Adipocyte (in vitro differentiated cells): Measurements from ENCODE around the gene REM1.
A peak's percentile ranks its signal among the peaks of the same experiment; 100 is the strongest.
"Not testable (repeated sequence)": the region's sequence is repeated elsewhere in the genome, so short reads cannot be mapped to it uniquely, and the experiment has no call there.

ENCODE experiments used
- DNase-seq: peaks from one replicate; pipeline ENCODE4 v3.0.0-alpha.2; 2015; ENCODE audit warnings: low read depth
- H3K27me3 ChIP-seq: replicated peaks from 2 replicates; pipeline ENCODE4 v1.7.0; 2013; ENCODE audit warnings: mild to moderate bottlenecking, low read length, moderate library complexity; ENCODE audit not compliant: control insufficient read depth, insufficient read depth
- H3K36me3 ChIP-seq: 2 replicates; pipeline ENCODE4 v1.7.0; 2013; ENCODE audit warnings: low read length, mild to moderate bottlenecking, moderate library complexity; ENCODE audit not compliant: control insufficient read depth, insufficient read depth, severe bottlenecking
- H3K4me1 ChIP-seq: 2 replicates; pipeline ENCODE4 v1.7.0; 2013; ENCODE audit warnings: mild to moderate bottlenecking, low read length, moderate library complexity; ENCODE audit not compliant: control insufficient read depth, insufficient read depth
- H3K4me3 ChIP-seq: 2 replicates; pipeline ENCODE4 v1.7.0; 2013; ENCODE audit warnings: mild to moderate bottlenecking, low read length, moderate library complexity
- H3K9ac ChIP-seq: 2 replicates; pipeline ENCODE4 v1.7.0; 2013; ENCODE audit warnings: mild to moderate bottlenecking, low read length, moderate library complexity
- H3K9me3 ChIP-seq: 2 replicates; pipeline ENCODE4 v1.7.0; 2013; ENCODE audit warnings: mild to moderate bottlenecking, low read length, moderate library complexity; ENCODE audit not compliant: control insufficient read depth

REM1 gene

DNA sequence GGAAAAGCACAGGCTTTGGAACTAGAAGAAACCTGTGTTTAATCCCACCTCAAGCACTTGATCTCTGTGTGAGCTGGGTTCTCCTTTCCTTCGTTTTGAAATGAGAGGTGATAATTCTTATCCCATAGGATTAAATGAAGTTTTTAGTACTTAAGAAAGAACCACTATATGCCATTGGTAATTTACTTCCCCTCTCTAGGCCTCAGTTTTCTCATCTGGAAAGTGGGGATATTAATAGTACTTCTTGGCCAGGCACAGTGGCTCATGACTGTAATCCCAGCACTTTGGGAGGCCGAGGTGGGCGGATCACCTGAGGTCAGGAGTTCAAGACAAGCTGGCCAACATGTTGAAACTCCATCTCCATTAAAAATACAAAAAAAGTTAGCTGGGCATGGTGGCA is 14.1 kb downstream of the REM1 start:
- Histone ChIP-seq H3K9me3 (no peaks in the 10 kb centered on the region), H3K27me3 (no peaks in the 10 kb centered on the region), H3K9ac (no peak overlapping the region), H3K4me3 (no peak overlapping the region), H3K36me3 (no peaks in the 10 kb centered on the region), H3K4me1 (no peaks in the 10 kb centered on the region)
- no peak for DNase-seq

DNA sequence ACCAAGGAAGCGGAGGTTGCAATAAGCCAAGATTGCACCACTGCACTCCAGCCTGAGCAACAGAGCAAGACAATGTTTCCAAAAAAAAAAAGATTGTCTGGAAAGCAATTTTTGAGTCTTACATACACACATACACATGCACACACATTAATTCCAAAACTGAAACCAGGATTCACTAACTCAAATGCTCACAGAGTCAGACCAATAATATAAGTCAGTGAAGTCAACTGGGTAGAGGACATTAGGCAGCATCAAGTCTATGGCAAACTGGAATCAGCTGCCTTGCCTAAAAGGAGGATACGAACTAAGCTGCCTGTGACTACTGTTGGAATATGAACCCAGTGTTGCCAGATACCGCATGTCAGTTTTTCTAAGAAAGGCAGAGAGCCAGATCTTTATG is 15.7 kb downstream of the REM1 start:
- Histone ChIP-seq H3K4me1 (peaks cover 2% of the 10 kb centered on the region), H3K36me3 (no peaks in the 10 kb centered on the region), H3K9me3 (no peaks in the 10 kb centered on the region), H3K27me3 (no peaks in the 10 kb centered on the region), H3K9ac (no peak overlapping the region), H3K4me3 (no peak overlapping the region)
- DNase-seq: no peak

GRCh38 chr20:31494131-31494530 is 19.0 kb downstream of the REM1 start:
- no peaks in the 10 kb centered on the region for H3K36me3 ChIP-seq
- H3K4me3 ChIP-seq: no peak overlapping the region
- no peak overlapping the region for H3K9ac ChIP-seq
- DNase-seq: no peak
- H3K4me1 ChIP-seq: peaks cover 30% of the 10 kb centered on the region
- no peaks in the 10 kb centered on the region for H3K9me3 ChIP-seq
- H3K27me3 ChIP-seq: no peaks in the 10 kb centered on the region

GRCh38 chr20:31496761-31497295 is 21.7 kb downstream of the REM1 start:
- Histone ChIP-seq H3K4me3 (peak overlapping the region; percentile 12), H3K9ac (peak overlapping the region; percentile 34), H3K4me1 (peaks cover 30% of the 10 kb centered on the region), H3K36me3 (no peaks in the 10 kb centered on the region), H3K9me3 (no peaks in the 10 kb centered on the region), H3K27me3 (no peaks in the 10 kb centered on the region)
- DNase-seq: no peak

DNA sequence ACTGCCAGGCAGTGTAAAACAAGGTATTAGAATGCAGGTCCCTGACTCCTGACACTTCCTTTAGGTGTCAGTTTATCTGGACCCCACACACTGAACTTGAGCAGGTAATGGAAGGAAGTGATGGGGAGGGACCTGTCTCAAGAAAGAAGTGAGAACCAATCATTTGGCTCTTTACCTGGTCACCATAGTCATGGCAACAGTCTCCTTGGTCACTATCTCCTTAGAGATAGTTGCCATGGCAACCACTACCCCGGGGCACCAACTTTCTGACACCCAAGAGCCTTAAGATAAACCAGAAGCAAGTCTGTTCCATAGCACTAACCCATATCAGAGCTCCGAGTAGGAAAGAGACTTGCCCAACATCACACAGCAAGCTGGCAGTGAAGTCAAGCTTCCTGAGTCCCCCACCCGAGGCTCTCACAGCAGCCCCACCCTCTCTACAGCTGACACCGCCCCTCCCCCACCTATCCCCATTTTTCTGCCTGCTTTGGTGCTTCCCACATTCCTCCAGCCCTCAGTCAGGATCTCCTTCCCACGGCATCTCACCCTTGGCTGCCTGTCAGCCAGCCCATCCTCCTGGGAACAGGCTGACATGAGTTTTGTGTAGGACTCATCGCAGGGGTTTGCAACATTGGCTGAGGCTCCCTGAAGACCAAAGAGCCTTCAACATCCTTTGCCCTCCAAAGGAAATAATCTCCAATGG is 22.9 kb downstream of the REM1 start:
- no peak overlapping the region for H3K4me3 ChIP-seq
- H3K9ac ChIP-seq: no peak overlapping the region
- no peak for DNase-seq
- no peaks in the 10 kb centered on the region for H3K9me3 ChIP-seq
- peaks cover 30% of the 10 kb centered on the region for H3K4me1 ChIP-seq
- no peaks in the 10 kb centered on the region for H3K27me3 ChIP-seq
- no peaks in the 10 kb centered on the region for H3K36me3 ChIP-seq

DNA sequence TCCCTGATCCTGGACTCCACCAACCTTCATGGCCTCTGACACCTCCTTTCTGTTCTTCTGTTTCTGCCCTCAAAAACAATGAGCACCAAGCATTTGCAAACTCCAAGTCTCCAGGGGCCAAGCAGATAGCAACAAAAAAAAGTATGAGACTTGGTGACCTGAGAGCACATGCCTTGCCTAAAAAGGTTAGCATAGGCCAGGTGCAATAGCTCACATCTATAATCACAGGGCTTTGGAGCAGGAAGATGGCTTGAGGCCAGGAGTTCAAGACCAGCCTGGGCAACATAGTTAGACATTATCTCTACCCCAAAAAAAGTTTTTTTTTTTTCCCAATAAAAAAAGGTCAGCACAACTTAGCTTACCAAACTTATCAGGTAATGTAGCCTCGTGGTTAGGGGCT is 25.4 kb downstream of the REM1 start:
- Histone ChIP-seq H3K9me3 (no peaks in the 10 kb centered on the region), H3K36me3 (no peaks in the 10 kb centered on the region), H3K4me1 (peaks cover 30% of the 10 kb centered on the region), H3K9ac (no peak overlapping the region), H3K27me3 (no peaks in the 10 kb centered on the region), H3K4me3 (no peak overlapping the region)
- DNase-seq: no peak

DNA sequence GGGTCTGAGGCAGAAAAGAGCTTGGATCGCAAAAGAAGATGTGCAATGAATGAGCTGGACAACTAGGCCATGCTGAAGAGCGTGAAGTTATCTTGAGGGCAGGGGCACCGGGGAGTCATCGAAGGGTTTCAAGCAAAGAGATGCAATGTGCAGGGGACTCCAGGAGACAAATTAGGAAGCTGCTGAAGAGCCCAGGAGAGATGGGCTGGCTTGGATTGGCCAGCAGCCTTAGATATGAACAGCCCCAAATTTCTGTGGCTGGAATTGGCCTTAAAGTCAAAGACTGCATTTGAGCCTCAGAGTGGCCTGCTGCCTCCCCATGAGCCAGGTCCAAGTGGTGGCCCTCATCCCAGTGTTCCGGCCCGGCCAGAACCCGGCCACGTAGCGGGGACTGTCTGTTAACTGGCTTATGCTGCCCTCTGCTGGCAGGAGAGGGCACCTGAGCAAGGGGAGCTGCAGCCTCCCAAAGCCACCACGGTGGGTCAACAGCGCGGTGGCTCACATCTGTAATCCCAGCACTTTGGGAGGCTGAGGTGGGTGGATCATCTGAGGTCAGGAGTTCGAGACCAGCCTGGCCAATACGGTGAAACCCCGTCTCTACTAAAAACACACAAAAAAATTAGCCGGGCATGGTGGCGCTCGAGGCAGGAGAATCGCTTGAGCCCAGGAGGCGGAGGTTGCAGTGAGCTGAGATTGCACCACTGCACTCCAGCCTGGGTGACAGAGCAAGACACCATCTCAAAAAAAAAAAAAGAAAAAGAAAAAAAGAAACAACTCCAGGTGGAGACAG is 28.0 kb downstream of the REM1 start:
- H3K9ac ChIP-seq, H3K36me3 ChIP-seq, H3K4me3 ChIP-seq, H3K9me3 ChIP-seq, H3K4me1 ChIP-seq, H3K27me3 ChIP-seq: not testable (repeated sequence)
- peak; percentile 93 for DNase-seq

- no peak for DNase-seq
- no peaks in the 10 kb centered on the region for H3K36me3 ChIP-seq
- no peak overlapping the region for H3K4me3 ChIP-seq
- no peaks in the 10 kb centered on the region for H3K4me1 ChIP-seq
- H3K9ac ChIP-seq: no peak overlapping the region
- H3K27me3 ChIP-seq: no peaks in the 10 kb centered on the region
- H3K9me3 ChIP-seq: peaks cover 6% of the 10 kb centered on the region
Observed at GRCh38 chr20:31505903-31506302, 30.8 kb downstream of the REM1 start.

DNA sequence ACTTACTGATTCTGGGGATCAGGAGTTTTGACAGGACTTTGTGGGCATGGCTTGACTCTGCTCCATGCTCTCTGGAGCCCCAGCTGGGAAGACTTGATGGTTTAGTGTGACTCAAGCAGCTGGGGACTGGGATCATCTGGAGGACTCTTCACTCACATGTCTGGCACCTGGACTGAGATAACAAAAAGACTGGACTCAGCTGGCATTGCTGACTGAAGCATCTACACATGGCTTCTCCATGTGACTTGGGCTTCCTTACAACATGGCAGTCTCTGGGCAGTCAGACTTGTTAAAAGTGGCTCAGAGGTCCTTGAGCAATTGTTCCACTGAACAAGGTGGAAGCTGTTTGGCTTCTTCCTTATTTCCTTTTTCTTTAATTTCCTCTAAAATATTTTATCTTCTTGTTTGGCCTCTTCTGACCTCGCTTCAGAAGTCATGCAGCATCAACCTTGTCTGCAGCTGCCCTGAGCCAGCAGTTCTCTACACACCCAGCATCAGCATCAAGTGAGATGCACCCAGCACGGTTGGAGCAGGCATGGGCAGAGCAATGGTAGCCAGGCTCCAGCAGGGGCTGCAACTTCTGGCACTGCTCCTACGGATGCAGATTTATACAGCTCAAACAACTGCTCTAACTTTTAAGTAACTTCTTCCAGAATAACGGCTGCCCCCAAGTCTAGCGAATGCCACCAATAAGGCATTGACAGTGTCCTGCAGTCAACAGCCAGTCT is 33.6 kb downstream of the REM1 start:
- Histone ChIP-seq H3K27me3 (no peaks in the 10 kb centered on the region), H3K9ac (no peak overlapping the region), H3K4me3 (no peak overlapping the region), H3K4me1 (no peaks in the 10 kb centered on the region), H3K9me3 (peaks cover 6% of the 10 kb centered on the region), H3K36me3 (no peaks in the 10 kb centered on the region)
- DNase-seq: no peak

DNA sequence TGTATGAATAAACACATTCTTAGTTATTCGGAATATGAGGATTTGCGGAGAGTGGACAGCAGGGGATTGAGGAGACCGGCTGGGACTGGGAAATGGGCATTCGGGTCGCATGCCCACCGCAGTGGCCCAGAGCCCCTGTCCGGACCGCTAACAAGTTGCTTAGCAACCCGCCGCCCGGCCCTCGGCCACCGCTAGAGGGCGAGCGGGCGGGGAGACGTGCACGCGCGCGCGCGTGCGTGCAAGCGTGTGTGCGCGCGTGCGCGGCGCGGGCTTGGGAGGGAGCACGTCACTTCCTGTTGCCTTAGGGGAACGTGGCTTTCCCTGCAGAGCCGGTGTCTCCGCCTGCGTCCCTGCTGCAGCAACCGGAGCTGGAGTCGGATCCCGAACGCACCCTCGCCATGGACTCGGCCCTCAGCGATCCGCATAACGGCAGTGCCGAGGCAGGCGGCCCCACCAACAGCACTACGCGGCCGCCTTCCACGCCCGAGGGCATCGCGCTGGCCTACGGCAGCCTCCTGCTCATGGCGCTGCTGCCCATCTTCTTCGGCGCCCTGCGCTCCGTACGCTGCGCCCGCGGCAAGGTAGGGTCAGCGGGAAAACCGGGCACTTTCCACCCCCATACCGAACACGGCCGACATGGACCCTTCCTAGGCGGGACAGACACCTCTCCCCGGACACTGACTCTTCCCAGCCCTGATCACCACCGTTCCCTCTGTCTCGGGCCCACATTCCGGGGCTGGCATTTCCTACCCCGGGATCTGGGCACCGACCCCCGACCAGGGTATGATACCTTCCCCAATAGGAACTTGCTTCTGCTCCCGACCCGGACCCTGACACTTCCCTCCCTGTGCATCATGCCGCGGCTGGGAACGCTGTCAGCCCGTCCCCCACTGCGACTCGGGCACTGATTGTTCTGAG is 39.3 kb downstream of the REM1 start, which contains the start of gene HM13:
Gene HM13 (plus strand): TSS at position 289 of the 918 bp plus-strand sequence. CDS start 110 bp downstream, at position 399.
- Histone ChIP-seq H3K4me3 (peak within 1 kb of the TSS; percentile 100), H3K36me3 (peaks cover 11% of the 10 kb centered on the region), H3K27me3 (no peaks in the 10 kb centered on the region), H3K9me3 (no peaks in the 10 kb centered on the region), H3K4me1 (peaks cover 23% of the 10 kb centered on the region), H3K9ac (peak within 1 kb of the TSS; percentile 98)
- peak; percentile 98 for DNase-seq
